Activated CD4-positive, alpha-beta memory T cell treated with anti-CD3 and anti-CD28 coated beads, Interleukin-2, amount 10 ng/mL, durations not matched to agents 7 days and 5 days (primary cell): Measurements from ENCODE around the gene ARFRP1. TPM values are rescaled to one million over a fixed set of nuclear protein-coding genes. Genes with fewer than 3 reads are reported as not detected.
A peak's percentile ranks its signal among the peaks of the same experiment; 100 is the strongest.
"Not testable (repeated sequence)": the region's sequence is repeated elsewhere in the genome, so short reads cannot be mapped to it uniquely, and the experiment has no call there.

Source experiments
- CTCF ChIA-PET: fragments of 350-600 bp; sonication (Branson Sonifier 250); formaldehyde crosslinking; loops from one replicate; lab custom pipeline; 2021; ENCODE audit warnings: antibody characterized with exemption, inconsistent platforms; lab: Charles Lee
- POLR2A ChIA-PET: fragments of 350-600 bp; sonication (Branson Sonifier 250); formaldehyde crosslinking; loops from one replicate; lab custom pipeline; 2021; ENCODE audit warnings: antibody characterized with exemption; lab: Charles Lee
- DNase-seq: peaks from one replicate; pipeline ENCODE4 v3.0.0-alpha.2; 2020
- H3K27ac Mint-ChIP-seq: one replicate; pipeline ENCODE4 v1.8.0; 2021; ENCODE audit warnings: mild to moderate bottlenecking, mixed read lengths
- H3K27me3 Mint-ChIP-seq: one replicate; pipeline ENCODE4 v1.8.0; 2021; ENCODE audit warnings: mixed read lengths
- H3K36me3 Mint-ChIP-seq: one replicate; pipeline ENCODE4 v1.8.0; 2021; ENCODE audit warnings: low read depth, mixed read lengths
- H3K4me1 Mint-ChIP-seq: one replicate; pipeline ENCODE4 v1.8.0; 2021; ENCODE audit warnings: mixed read lengths
- H3K4me3 Mint-ChIP-seq: one replicate; pipeline ENCODE4 v1.8.0; 2021; ENCODE audit warnings: mild to moderate bottlenecking, mixed read lengths
- H3K9me3 Mint-ChIP-seq: one replicate; pipeline ENCODE4 v1.8.0; 2021; ENCODE audit warnings: mixed read lengths
- total RNA-seq, 2 experiments: library from RNA; stranded (reverse); gene quantifications; one replicate each; pipeline ENCODE4 v1.2.3, GENCODE V29; 2021

ARFRP1 gene
- total RNA-seq, 2 experiments from 2014 or later = 52.9 to 53.4 TPM

- Mint-ChIP-seq H3K9me3 (no peaks in the 10 kb centered on the region), H3K36me3 (peaks cover 35% of the 10 kb centered on the region)
- CTCF ChIA-PET = no interaction called here
Measured at GRCh38 chr20:63664861-63665594, 42.7 kb downstream of the ARFRP1 start.

GRCh38 chr20:63664143-63664851 is 43.5 kb downstream of the ARFRP1 start:
- DNase-seq = no peak
- ChIA-PET POLR2A (no interaction called here), CTCF (no interaction called here)
- H3K4me3 Mint-ChIP-seq = no peak overlapping the region
- H3K4me1 Mint-ChIP-seq = peaks cover 10% of the 10 kb centered on the region
- no peaks in the 10 kb centered on the region for H3K9me3 Mint-ChIP-seq
- no peaks in the 10 kb centered on the region for H3K27me3 Mint-ChIP-seq
- no peak overlapping the region for H3K27ac Mint-ChIP-seq
- peaks cover 34% of the 10 kb centered on the region for H3K36me3 Mint-ChIP-seq

More at GRCh38 chr20:63664861-63665594, 42.7 kb downstream of the ARFRP1 start:
- Mint-ChIP-seq H3K27ac (no peak overlapping the region), H3K27me3 (no peaks in the 10 kb centered on the region), H3K4me1 (peaks cover 3% of the 10 kb centered on the region), H3K4me3 (no peak overlapping the region)
- DNase-seq = no peak
- POLR2A ChIA-PET = no interaction called here

DNA sequence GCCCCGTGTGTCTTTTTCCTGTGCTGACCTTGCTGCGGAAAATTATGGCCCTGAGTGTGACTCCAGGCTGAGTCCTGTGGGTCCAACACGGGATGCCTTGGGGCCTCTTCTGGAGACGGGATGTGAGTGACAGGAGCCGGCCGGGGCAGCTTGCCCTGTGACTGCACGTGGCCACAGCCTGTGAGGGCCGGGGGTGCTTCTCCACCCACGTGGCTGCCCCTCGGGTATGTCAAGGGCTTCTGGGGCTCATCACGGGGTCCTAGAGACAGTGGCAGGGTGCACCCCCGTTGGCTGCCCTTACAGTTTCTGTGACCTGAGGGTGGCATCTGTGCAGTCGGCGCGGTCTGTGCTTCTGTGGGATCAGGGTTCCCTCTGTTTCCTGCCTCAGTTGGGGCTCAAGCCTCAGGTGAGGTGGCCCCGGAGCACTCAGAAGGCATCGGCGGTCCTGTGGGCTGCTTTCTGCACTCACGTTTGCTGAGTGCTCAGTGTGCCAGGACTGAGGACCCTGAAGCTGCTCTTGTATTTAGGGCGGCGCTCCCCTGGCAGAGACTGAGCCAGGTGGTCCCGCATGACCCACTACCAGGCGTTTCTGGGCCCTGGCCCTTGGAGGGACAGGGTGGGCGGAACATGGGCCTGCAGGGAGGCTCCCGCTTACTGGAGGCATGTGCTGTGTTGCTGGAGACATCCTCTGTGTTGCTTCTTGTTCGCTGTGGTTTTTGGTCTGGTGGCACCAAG is 44.3 kb downstream of the ARFRP1 start:
- H3K9me3 Mint-ChIP-seq = no peaks in the 10 kb centered on the region
- peaks cover 32% of the 10 kb centered on the region for H3K36me3 Mint-ChIP-seq
- no peak for DNase-seq
- CTCF ChIA-PET = no interaction called here
- H3K4me1 Mint-ChIP-seq = peaks cover 18% of the 10 kb centered on the region
- H3K4me3 Mint-ChIP-seq = no peak overlapping the region
- no peaks in the 10 kb centered on the region for H3K27me3 Mint-ChIP-seq
- H3K27ac Mint-ChIP-seq = no peak overlapping the region
- POLR2A ChIA-PET = interaction anchor here (1.2 kb wide), 1 partner anchor 16 kb away, joined by 3 read pairs; no protein-coding TSS in a partner anchor

DNA sequence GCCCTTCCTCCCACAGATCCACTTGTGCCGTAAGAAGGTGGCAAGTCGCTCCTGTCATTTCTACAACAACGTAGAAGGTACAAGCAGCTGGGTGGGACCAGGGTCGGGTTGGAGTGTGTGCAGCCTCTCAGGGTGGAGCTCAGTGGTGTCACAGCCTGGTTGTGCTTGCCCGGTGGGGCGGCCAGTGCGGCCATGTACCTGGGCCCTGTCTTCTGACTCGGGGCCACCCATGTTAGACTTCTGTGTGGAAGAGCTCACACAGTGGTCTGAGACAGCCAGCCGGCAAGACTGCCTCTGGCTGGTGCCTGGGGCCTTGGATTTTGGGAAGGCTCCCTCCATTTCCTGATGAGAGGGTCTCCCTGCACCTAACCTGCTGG is 45.0 kb downstream of the ARFRP1 start:
- CTCF ChIA-PET = no interaction called here
- peaks cover 24% of the 10 kb centered on the region for H3K4me1 Mint-ChIP-seq
- H3K27ac Mint-ChIP-seq = no peak overlapping the region
- no peak for DNase-seq
- no peaks in the 10 kb centered on the region for H3K9me3 Mint-ChIP-seq
- peaks cover 30% of the 10 kb centered on the region for H3K36me3 Mint-ChIP-seq
- H3K4me3 Mint-ChIP-seq = no peak overlapping the region
- H3K27me3 Mint-ChIP-seq = no peaks in the 10 kb centered on the region
- POLR2A ChIA-PET = interaction anchor here (1.2 kb wide), 1 partner anchor 16 kb away, joined by 3 read pairs; no protein-coding TSS in a partner anchor

DNA sequence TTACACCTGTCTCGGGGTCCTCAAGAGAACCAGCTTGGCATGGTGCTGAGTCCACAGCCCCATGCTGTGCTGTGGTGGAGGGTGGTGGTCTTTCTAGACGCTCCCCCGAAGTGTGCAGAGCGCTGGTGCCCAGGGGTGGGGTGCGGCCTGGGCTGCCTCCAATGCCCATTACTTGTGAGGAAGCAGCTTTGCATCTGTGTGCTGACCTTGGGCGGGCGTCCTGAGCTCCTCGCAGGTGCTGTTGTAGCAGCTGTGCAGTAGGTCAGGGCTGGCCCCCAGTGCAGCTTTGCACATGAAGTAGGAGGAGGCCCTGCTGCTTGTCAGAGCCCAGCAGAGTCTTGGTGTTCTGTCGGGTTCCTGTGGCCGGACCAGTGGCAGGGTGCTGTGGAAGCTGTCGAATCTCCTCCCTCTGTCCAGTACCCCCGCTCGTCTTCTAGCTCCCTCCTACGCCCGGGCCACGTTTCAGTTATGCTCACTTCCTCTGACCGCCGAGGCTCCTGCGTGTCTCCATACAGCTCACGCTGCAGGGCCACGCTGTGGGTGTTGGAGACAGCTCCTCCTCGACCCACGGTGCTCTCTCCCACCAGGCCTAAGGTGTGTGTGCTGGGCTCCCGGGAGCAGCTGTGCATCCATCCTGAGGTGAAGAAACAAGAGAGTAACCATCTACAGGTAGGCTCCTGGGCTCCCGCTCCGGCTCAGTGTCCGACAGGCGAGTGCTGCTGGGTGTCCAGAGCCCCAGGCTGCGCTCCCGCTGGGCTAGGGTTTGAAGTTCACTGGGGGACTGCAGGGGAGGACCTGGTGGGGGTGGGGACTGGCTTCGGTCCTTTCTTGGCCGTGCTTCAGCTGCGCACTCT is 45.6 kb downstream of the ARFRP1 start:
- no peak overlapping the region for H3K4me3 Mint-ChIP-seq
- ChIA-PET CTCF (no interaction called here), POLR2A (interaction anchor here (1.2 to 1.3 kb wide), 2 partner anchors 15 to 25 kb away, joined by 3 read pairs; no protein-coding TSS in a partner anchor)
- no peaks in the 10 kb centered on the region for H3K27me3 Mint-ChIP-seq
- peaks cover 26% of the 10 kb centered on the region for H3K4me1 Mint-ChIP-seq
- no peak for DNase-seq
- peaks cover 28% of the 10 kb centered on the region for H3K36me3 Mint-ChIP-seq
- no peaks in the 10 kb centered on the region for H3K9me3 Mint-ChIP-seq
- no peak overlapping the region for H3K27ac Mint-ChIP-seq

DNA sequence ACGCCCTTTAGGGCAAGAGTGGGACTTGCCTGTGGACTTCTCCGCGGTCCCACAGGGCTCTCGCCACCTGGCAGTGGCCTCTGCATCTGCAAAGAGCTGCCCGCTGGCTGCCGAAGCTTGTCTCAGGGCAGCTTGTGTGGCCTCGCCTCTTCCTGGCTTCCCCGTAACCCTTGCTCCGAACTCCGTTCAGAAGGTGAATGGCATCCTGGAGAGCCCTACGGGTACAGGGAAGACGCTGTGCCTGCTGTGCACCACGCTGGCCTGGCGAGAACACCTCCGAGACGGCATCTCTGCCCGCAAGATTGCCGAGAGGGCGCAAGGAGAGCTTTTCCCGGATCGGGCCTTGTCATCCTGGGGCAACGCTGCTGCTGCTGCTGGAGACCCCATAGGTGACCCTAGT is 46.7 kb downstream of the ARFRP1 start:
- Mint-ChIP-seq H3K4me3 (no peak overlapping the region), H3K27ac (no peak overlapping the region), H3K9me3 (no peaks in the 10 kb centered on the region), H3K27me3 (no peaks in the 10 kb centered on the region), H3K4me1 (peaks cover 28% of the 10 kb centered on the region), H3K36me3 (peaks cover 23% of the 10 kb centered on the region)
- ChIA-PET CTCF (no interaction called here), POLR2A (interaction anchor here (1.3 kb wide), 1 partner anchor 26 kb away, joined by 3 read pairs; no protein-coding TSS in a partner anchor)
- DNase-seq = no peak

DNA sequence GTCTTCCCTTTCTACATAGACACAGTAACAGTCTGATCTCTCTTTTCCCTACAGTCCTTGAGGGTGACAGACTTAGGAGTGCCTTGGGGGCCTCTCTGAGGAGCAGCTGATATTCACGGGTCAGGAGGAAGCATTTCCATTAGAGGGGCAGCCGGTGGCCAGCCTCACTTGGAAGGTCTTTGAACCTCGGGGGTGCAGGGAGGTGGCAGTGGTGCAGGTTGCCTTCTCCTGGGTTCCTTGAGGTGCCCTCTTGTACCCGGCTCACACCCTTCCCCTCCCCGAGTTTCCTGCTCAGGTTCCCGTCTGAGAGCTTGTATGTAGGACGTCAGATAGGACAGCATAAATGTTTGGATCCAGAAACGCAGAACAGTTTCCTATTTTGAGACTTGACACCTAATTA is 47.2 kb downstream of the ARFRP1 start:
- Mint-ChIP-seq H3K27ac (no peak overlapping the region), H3K36me3 (peaks cover 19% of the 10 kb centered on the region), H3K4me3 (no peak overlapping the region), H3K4me1 (peaks cover 28% of the 10 kb centered on the region), H3K9me3 (no peaks in the 10 kb centered on the region), H3K27me3 (no peaks in the 10 kb centered on the region)
- ChIA-PET POLR2A (no interaction called here), CTCF (no interaction called here)
- no peak for DNase-seq

DNA sequence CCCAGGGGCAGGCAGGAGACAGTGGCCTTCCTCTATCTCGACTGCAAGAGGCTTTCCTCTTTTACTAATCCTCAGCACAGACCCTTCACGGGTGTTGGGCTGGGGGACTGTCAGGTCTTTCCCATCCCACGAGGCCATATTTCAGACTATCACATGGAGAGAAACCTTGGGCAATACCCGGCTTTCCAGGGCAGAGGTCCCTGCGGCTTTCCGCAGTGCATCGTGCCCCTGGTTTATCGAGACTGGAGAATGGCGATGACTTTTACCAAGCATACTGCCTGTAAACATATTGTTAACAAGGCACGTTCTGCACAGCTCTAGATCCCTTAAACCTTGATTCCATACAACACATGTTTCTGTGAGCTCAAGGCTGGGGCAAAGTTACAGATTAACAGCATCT is 47.6 kb downstream of the ARFRP1 start:
- H3K27me3 Mint-ChIP-seq, H3K9me3 Mint-ChIP-seq, CTCF ChIA-PET, H3K27ac Mint-ChIP-seq, POLR2A ChIA-PET, DNase-seq: not testable (repeated sequence)
- Mint-ChIP-seq H3K4me1 (peaks cover 28% of the 10 kb centered on the region), H3K4me3 (peak overlapping the region; percentile 90), H3K36me3 (peaks cover 19% of the 10 kb centered on the region)

- H3K4me3 Mint-ChIP-seq = peak overlapping the region; percentile 90
- peaks cover 16% of the 10 kb centered on the region for H3K36me3 Mint-ChIP-seq
- no peak for DNase-seq
- peak overlapping the region; percentile 85 for H3K27ac Mint-ChIP-seq
- ChIA-PET POLR2A (no interaction called here), CTCF (no interaction called here)
- H3K9me3 Mint-ChIP-seq = no peaks in the 10 kb centered on the region
- H3K27me3 Mint-ChIP-seq = no peaks in the 10 kb centered on the region
- peaks cover 31% of the 10 kb centered on the region for H3K4me1 Mint-ChIP-seq
Measured at GRCh38 chr20:63659370-63659769, 48.4 kb downstream of the ARFRP1 start.

GRCh38 chr20:63658749-63659187 is 49.0 kb downstream of the ARFRP1 start:
- peak overlapping the region; percentile 90 for H3K4me3 Mint-ChIP-seq
- CTCF ChIA-PET = interaction anchor here (0.6 to 2.9 kb wide), 6 partner anchors 10 to 121 kb away, joined by 3 to 22 read pairs (median 4); partner anchors contain the start of genes LIME1 and PTK6
- H3K9me3 Mint-ChIP-seq = no peaks in the 10 kb centered on the region
- peaks cover 16% of the 10 kb centered on the region for H3K36me3 Mint-ChIP-seq
- POLR2A ChIA-PET = interaction anchor here (0.8 to 1.6 kb wide), 16 partner anchors 8 to 322 kb away, joined by 3 to 18 read pairs (median 6); partner anchors contain the start of genes ARFRP1, GMEB2, HELZ2 and LIME1
- DNase-seq = no peak
- peaks cover 37% of the 10 kb centered on the region for H3K4me1 Mint-ChIP-seq
- H3K27ac Mint-ChIP-seq = peak overlapping the region; percentile 85
- H3K27me3 Mint-ChIP-seq = peaks cover 3% of the 10 kb centered on the region

- Mint-ChIP-seq H3K9me3 (no peaks in the 10 kb centered on the region), H3K4me1 (peaks cover 38% of the 10 kb centered on the region), H3K4me3 (peak within 1 kb of the TSS; percentile 90), H3K36me3 (peaks cover 16% of the 10 kb centered on the region), H3K27ac (peak within 1 kb of the TSS; percentile 85), H3K27me3 (peaks cover 3% of the 10 kb centered on the region)
- DNase-seq = peak; percentile 88
- ChIA-PET CTCF (interaction anchor here (0.6 to 2.9 kb wide), 8 partner anchors 11 to 121 kb away, joined by 3 to 22 read pairs (median 4); partner anchors contain the start of genes LIME1 and PTK6), POLR2A (interaction anchor here (0.6 to 1.6 kb wide), 19 partner anchors 9 to 322 kb away, joined by 3 to 18 read pairs (median 5); partner anchors contain the start of genes ARFRP1, GMEB2, HELZ2 and LIME1)
Measured at GRCh38 chr20:63657937-63658748, 49.6 kb downstream of the ARFRP1 start, which contains the start of gene RTEL1. TSS of gene RTEL1 (plus strand) at chr20:63658312. CDS start at chr20:63659403, 1,091 bp downstream.
